ENCODE data around the gene SHISA8. TPM values are rescaled to one million over a fixed set of nuclear protein-coding genes. Genes with fewer than 3 reads are reported as not detected.
"Not testable (repeated sequence)": the region's sequence is repeated elsewhere in the genome, so short reads cannot be mapped to it uniquely, and the experiment has no call there.

The SHISA8 gene
- total RNA-seq, 2 experiments from 2014 or later, result 1.7 to 1.8 TPM

GRCh38 chr22:41876675-41877074 is 38.2 kb downstream of the SHISA8 start:
- CTCF ChIA-PET, result interaction anchor here (0.9 to 5.8 kb wide), 5 partner anchors 14 to 131 kb away, joined by 3 to 31 read pairs (median 3); no protein-coding TSS in a partner anchor
- intact Hi-C loops (cut with micrococcal nuclease), result loop anchor here (2.0 kb wide), 1 partner anchor 42 kb away; no protein-coding TSS in a partner anchor
- peaks cover 74% of the 10 kb centered on the region for H3K36me3 Mint-ChIP-seq (ENCODE audit: low read depth)
- peak overlapping the region; percentile 95 for H3K27ac Mint-ChIP-seq
- peaks cover 68% of the 10 kb centered on the region for H3K4me1 Mint-ChIP-seq (ENCODE audit: low read depth)
- no peaks in the 10 kb centered on the region for H3K9me3 Mint-ChIP-seq
- H3K4me3 Mint-ChIP-seq, result peak overlapping the region; percentile 4
- peak; percentile 57 for DNase-seq
- no peaks in the 10 kb centered on the region for H3K27me3 Mint-ChIP-seq (ENCODE audit: low read depth)

- CTCF ChIA-PET, result interaction anchor here (0.9 to 5.8 kb wide), 5 partner anchors 14 to 131 kb away, joined by 3 to 31 read pairs (median 3); no protein-coding TSS in a partner anchor
- no peaks in the 10 kb centered on the region for H3K9me3 Mint-ChIP-seq
- H3K36me3 Mint-ChIP-seq (ENCODE audit: low read depth), result peaks cover 74% of the 10 kb centered on the region
- H3K4me1 Mint-ChIP-seq (ENCODE audit: low read depth), result peaks cover 72% of the 10 kb centered on the region
- H3K27me3 Mint-ChIP-seq (ENCODE audit: low read depth), result no peaks in the 10 kb centered on the region
- peak overlapping the region; percentile 95 for H3K27ac Mint-ChIP-seq
- intact Hi-C loops (cut with micrococcal nuclease), result loop anchor here (2.0 kb wide), 1 partner anchor 43 kb away; no protein-coding TSS in a partner anchor
- DNase-seq, result no peak
- H3K4me3 Mint-ChIP-seq, result peak overlapping the region; percentile 4
Measured at GRCh38 chr22:41876275-41876674, 38.6 kb downstream of the SHISA8 start.

- no peaks in the 10 kb centered on the region for H3K9me3 Mint-ChIP-seq
- CTCF ChIA-PET, result interaction anchor here (0.9 to 5.8 kb wide), 6 partner anchors 13 to 130 kb away, joined by 3 to 31 read pairs (median 4); no protein-coding TSS in a partner anchor
- H3K4me3 Mint-ChIP-seq, result no peak overlapping the region
- H3K4me1 Mint-ChIP-seq (ENCODE audit: low read depth), result peaks cover 77% of the 10 kb centered on the region
- no peak for DNase-seq
- intact Hi-C loops (cut with micrococcal nuclease), result loop anchor here (2.0 kb wide), 1 partner anchor 43 kb away; no protein-coding TSS in a partner anchor
- H3K27ac Mint-ChIP-seq, result peak overlapping the region; percentile 95
- H3K27me3 Mint-ChIP-seq (ENCODE audit: low read depth), result no peaks in the 10 kb centered on the region
- peaks cover 75% of the 10 kb centered on the region for H3K36me3 Mint-ChIP-seq (ENCODE audit: low read depth)
Measured at GRCh38 chr22:41875531-41876270, 39.2 kb downstream of the SHISA8 start.

- CTCF ChIA-PET, result interaction anchor here (1.1 to 5.8 kb wide), 5 partner anchors 11 to 128 kb away, joined by 3 to 31 read pairs (median 6); no protein-coding TSS in a partner anchor
- Mint-ChIP-seq H3K9me3 (no peaks in the 10 kb centered on the region), H3K27ac (peak overlapping the region; percentile 95)
Measured at GRCh38 chr22:41874090-41874489, 40.8 kb downstream of the SHISA8 start.

GRCh38 chr22:41873391-41873790 is 41.5 kb downstream of the SHISA8 start:
- DNase-seq, result peak; percentile 78
- Mint-ChIP-seq H3K9me3 (no peaks in the 10 kb centered on the region), H3K27me3 (ENCODE audit: low read depth) (no peaks in the 10 kb centered on the region), H3K4me1 (ENCODE audit: low read depth) (peaks cover 75% of the 10 kb centered on the region), H3K4me3 (peak overlapping the region; percentile 62), H3K36me3 (ENCODE audit: low read depth) (peaks cover 71% of the 10 kb centered on the region), H3K27ac (peak overlapping the region; percentile 95)
- intact Hi-C loops (cut with micrococcal nuclease), result loop anchor here (1.0 to 2.0 kb wide), 6 partner anchors 11 to 67 kb away; partner anchors contain the start of gene SREBF2
- CTCF ChIA-PET, result interaction anchor here (0.6 to 5.8 kb wide), 6 partner anchors 11 to 127 kb away, joined by 3 to 31 read pairs (median 6); no protein-coding TSS in a partner anchor

More at GRCh38 chr22:41874090-41874489, 40.8 kb downstream of the SHISA8 start:
- DNase-seq, result no peak
- H3K36me3 Mint-ChIP-seq (ENCODE audit: low read depth), result peaks cover 73% of the 10 kb centered on the region
- intact Hi-C loops (cut with micrococcal nuclease), result no loop called here
- H3K4me1 Mint-ChIP-seq (ENCODE audit: low read depth), result peaks cover 79% of the 10 kb centered on the region
- H3K4me3 Mint-ChIP-seq, result peak overlapping the region; percentile 62
- no peaks in the 10 kb centered on the region for H3K27me3 Mint-ChIP-seq (ENCODE audit: low read depth)

- H3K4me1 Mint-ChIP-seq (ENCODE audit: low read depth), result peaks cover 64% of the 10 kb centered on the region
- intact Hi-C loops (cut with micrococcal nuclease), result no loop called here
- DNase-seq, result no peak
- H3K4me3 Mint-ChIP-seq, result no peak overlapping the region
- peak overlapping the region; percentile 78 for H3K27ac Mint-ChIP-seq
- CTCF ChIA-PET, result no interaction called here
- no peaks in the 10 kb centered on the region for H3K9me3 Mint-ChIP-seq
- H3K36me3 Mint-ChIP-seq (ENCODE audit: low read depth), result peaks cover 74% of the 10 kb centered on the region
- no peaks in the 10 kb centered on the region for H3K27me3 Mint-ChIP-seq (ENCODE audit: low read depth)
Measured at GRCh38 chr22:41870786-41871185, 44.1 kb downstream of the SHISA8 start.

- H3K4me1 Mint-ChIP-seq (ENCODE audit: low read depth), result peaks cover 64% of the 10 kb centered on the region
- peaks cover 71% of the 10 kb centered on the region for H3K36me3 Mint-ChIP-seq (ENCODE audit: low read depth)
Measured at GRCh38 chr22:41870081-41870480, 44.8 kb downstream of the SHISA8 start.

GRCh38 chr22:41868556-41868955 is 46.3 kb downstream of the SHISA8 start:
- DNase-seq, result no peak
- Mint-ChIP-seq H3K27me3 (ENCODE audit: low read depth) (no peaks in the 10 kb centered on the region), H3K27ac (no peak overlapping the region), H3K9me3 (no peaks in the 10 kb centered on the region), H3K36me3 (ENCODE audit: low read depth) (peaks cover 62% of the 10 kb centered on the region), H3K4me1 (ENCODE audit: low read depth) (peaks cover 59% of the 10 kb centered on the region), H3K4me3 (no peak overlapping the region)
- intact Hi-C loops (cut with micrococcal nuclease), result no loop called here
- CTCF ChIA-PET, result no interaction called here

More at GRCh38 chr22:41870081-41870480, 44.8 kb downstream of the SHISA8 start:
- H3K27me3 Mint-ChIP-seq (ENCODE audit: low read depth); DNase-seq; H3K9me3 Mint-ChIP-seq; H3K4me3 Mint-ChIP-seq; intact Hi-C loops (cut with micrococcal nuclease): not testable (repeated sequence)
- CTCF ChIA-PET, result interaction anchor here (1.0 kb wide), 1 partner anchor 11 kb away, joined by 4 read pairs; no protein-coding TSS in a partner anchor
- H3K27ac Mint-ChIP-seq, result peak overlapping the region; percentile 56

- peak overlapping the region; percentile 97 for H3K27ac Mint-ChIP-seq
- peaks cover 74% of the 10 kb centered on the region for H3K4me1 Mint-ChIP-seq (ENCODE audit: low read depth)
- no peaks in the 10 kb centered on the region for H3K27me3 Mint-ChIP-seq (ENCODE audit: low read depth)
- H3K36me3 Mint-ChIP-seq (ENCODE audit: low read depth), result peaks cover 34% of the 10 kb centered on the region
- no peaks in the 10 kb centered on the region for H3K9me3 Mint-ChIP-seq
- CTCF ChIA-PET, result interaction anchor here (1.1 to 2.8 kb wide), 3 partner anchors 11 to 117 kb away, joined by 3 to 31 read pairs (median 5); no protein-coding TSS in a partner anchor
- DNase-seq, result no peak
- intact Hi-C loops (cut with micrococcal nuclease), result loop anchor here (2.0 kb wide), 2 partner anchors 63 to 83 kb away; partner anchors contain the start of gene CCDC134
- peak overlapping the region; percentile 58 for H3K4me3 Mint-ChIP-seq
Measured at GRCh38 chr22:41863472-41863871, 51.4 kb downstream of the SHISA8 start.

- intact Hi-C loops (cut with micrococcal nuclease), result loop anchor here (1.0 to 2.0 kb wide), 6 partner anchors 11 to 82 kb away; partner anchors contain the start of gene CCDC134
- CTCF ChIA-PET, result interaction anchor here (0.6 to 2.8 kb wide), 16 partner anchors 9 to 1213 kb away, joined by 3 to 31 read pairs (median 4); partner anchors contain the start of genes CCDC134 and SREBF2
- DNase-seq, result peak; percentile 80
- no peaks in the 10 kb centered on the region for H3K27me3 Mint-ChIP-seq (ENCODE audit: low read depth)
- peak overlapping the region; percentile 97 for H3K27ac Mint-ChIP-seq
- peaks cover 82% of the 10 kb centered on the region for H3K4me1 Mint-ChIP-seq (ENCODE audit: low read depth)
- peak overlapping the region; percentile 58 for H3K4me3 Mint-ChIP-seq
- no peaks in the 10 kb centered on the region for H3K9me3 Mint-ChIP-seq
- H3K36me3 Mint-ChIP-seq (ENCODE audit: low read depth), result peaks cover 30% of the 10 kb centered on the region
Measured at GRCh38 chr22:41862530-41863266, 52.2 kb downstream of the SHISA8 start.

GRCh38 chr22:41862160-41862529 is 52.7 kb downstream of the SHISA8 start:
- Mint-ChIP-seq H3K27ac (peak overlapping the region; percentile 97), H3K36me3 (ENCODE audit: low read depth) (peaks cover 25% of the 10 kb centered on the region), H3K27me3 (ENCODE audit: low read depth) (no peaks in the 10 kb centered on the region), H3K4me3 (peak overlapping the region; percentile 58), H3K4me1 (ENCODE audit: low read depth) (peaks cover 87% of the 10 kb centered on the region), H3K9me3 (no peaks in the 10 kb centered on the region)
- intact Hi-C loops (cut with micrococcal nuclease), result loop anchor here (1.0 to 2.0 kb wide), 6 partner anchors 11 to 81 kb away; partner anchors contain the start of gene CCDC134
- CTCF ChIA-PET, result interaction anchor here (0.6 to 2.8 kb wide), 14 partner anchors 9 to 1212 kb away, joined by 3 to 31 read pairs (median 4); partner anchors contain the start of gene SREBF2
- peak; percentile 76 for DNase-seq
